Endothelial cell of umbilical vein (primary cell): Measurements from ENCODE around the gene PSME3. TPM values are rescaled to one million over a fixed set of nuclear protein-coding genes. Genes with fewer than 3 reads are reported as not detected.
A peak's percentile ranks its signal among the peaks of the same experiment; 100 is the strongest.

Experiments used
- BruUV-seq: library from RNA; stranded (reverse); fragments of 400-500 nt; replicated peaks from 2 replicates; lab custom pipeline; 2021; lab: Mats Ljungman, UMichigan
- CTCF ChIA-PET: fragments of 300-600, 350-600 bp; sonication (Branson Sonifier 250); formaldehyde crosslinking; loops from one replicate; lab custom pipeline; 2021; ENCODE audit warnings: antibody characterized with exemption, inconsistent platforms; lab: Charles Lee
- POLR2A ChIA-PET: fragments of 300-600, 350-600 bp; sonication (Branson Sonifier 250); formaldehyde crosslinking; loops from one replicate; lab custom pipeline; 2021; ENCODE audit warnings: antibody characterized with exemption, inconsistent platforms; lab: Charles Lee
- DNase-seq: peaks from one replicate; pipeline ENCODE4 v3.0.0-alpha.2; 2011; ENCODE audit warnings: low read depth, low spot score
- FAIRE-seq: peaks from 2 replicates; lab custom pipeline; 2011; peaks lifted over from hg19 to GRCh38; lab: Jason Lieb, UNC
- H2AFZ ChIP-seq: 2 replicates; pipeline ENCODE4 v1.6.0; 2012; ENCODE audit warnings: low read depth, low read length, control low read depth, inconsistent platforms
- H3K27ac ChIP-seq: 2 replicates; pipeline ENCODE4 v1.5.1; 2011; ENCODE audit warnings: low read depth, mild to moderate bottlenecking, control low read depth, low read length, moderate library complexity; ENCODE audit not compliant: insufficient read depth
- H3K27me3 ChIP-seq, 2 experiments: 2 replicates each; pipeline versions ENCODE4 v1.6.0 to v1.6.1; 2011; ENCODE audit warnings: low read length in 2 of 2, mixed read lengths in 1 of 2; ENCODE audit not compliant: control insufficient read depth in 2 of 2, insufficient read depth in 2 of 2
- H3K36me3 ChIP-seq, 2 experiments: 2 replicates in 1 of 2; 3 replicates in 1 of 2; pipeline ENCODE4 v1.5.1; 2011; ENCODE audit warnings: low read length in 2 of 2, mild to moderate bottlenecking in 1 of 2, moderate library complexity in 1 of 2; ENCODE audit not compliant: control insufficient read depth in 2 of 2, insufficient read depth in 2 of 2; ENCODE audit errors: extremely low read depth in 1 of 2
- H3K4me1 ChIP-seq: 3 replicates; pipeline ENCODE4 v1.5.1; 2011; ENCODE audit warnings: mild to moderate bottlenecking, low read length; ENCODE audit not compliant: control insufficient read depth, insufficient read depth; ENCODE audit errors: extremely low read depth
- H3K4me2 ChIP-seq: 2 replicates; pipeline ENCODE4 v1.6.1; 2011; ENCODE audit warnings: low read length, control low read depth, mixed read lengths; ENCODE audit not compliant: insufficient read depth
- H3K4me3 ChIP-seq, 3 experiments: fragments of 200-600 bp in 1 of 3; sonication (generic), shearing (Covaris generic) in 1 of 3; replicated peaks in 1 of 3; 2 replicates each; pipeline ENCODE4 v1.5.1; 2011 to 2016; ENCODE audit warnings: control low read depth in 3 of 3, low read length in 3 of 3, mild to moderate bottlenecking in 2 of 3, inconsistent platforms in 1 of 3, low read depth in 1 of 3, moderate library complexity in 1 of 3; ENCODE audit not compliant: insufficient read depth in 1 of 3
- H3K79me2 ChIP-seq: 2 replicates; pipeline ENCODE4 v1.6.0; 2012; ENCODE audit warnings: low read length, inconsistent platforms; ENCODE audit not compliant: control insufficient read depth, insufficient read depth
- H3K9ac ChIP-seq: replicated peaks from 2 replicates; pipeline ENCODE3; 2011; ENCODE audit warnings: low read length, control low read depth; ENCODE audit not compliant: insufficient read depth; ENCODE audit errors: extremely low read depth
- H3K9me1 ChIP-seq: replicated peaks from 3 replicates; pipeline ENCODE4 v1.6.0; 2011; ENCODE audit warnings: mild to moderate bottlenecking, low read length; ENCODE audit not compliant: control insufficient read depth, insufficient read depth; ENCODE audit errors: extremely low read depth
- H3K9me3 ChIP-seq: replicated peaks from 2 replicates; pipeline ENCODE4 v1.5.1; 2012; ENCODE audit warnings: low read length, inconsistent platforms; ENCODE audit not compliant: control insufficient read depth, insufficient read depth
- H4K20me1 ChIP-seq: replicated peaks from 2 replicates; pipeline ENCODE3; 2011; ENCODE audit warnings: mild to moderate bottlenecking, low read length; ENCODE audit not compliant: control insufficient read depth, insufficient read depth; ENCODE audit errors: extremely low read depth
- CTCF ChIP-seq, 2 donors: IDR thresholded peaks; 1 replicate in 1 of 2; 2 replicates in 1 of 2; pipeline ENCODE4 v1.5.1; 2011; ENCODE audit warnings: low read length in 2 of 2, mild to moderate bottlenecking in 2 of 2, moderate library complexity in 2 of 2, control low read depth in 1 of 2, inconsistent platforms in 1 of 2, low read depth in 1 of 2; ENCODE audit not compliant: insufficient read depth in 1 of 2; ENCODE audit errors: extremely low read depth in 1 of 2
- EZH2 ChIP-seq: IDR thresholded peaks from 2 replicates; pipeline ENCODE4 v1.6.1; 2012; ENCODE audit warnings: borderline replicate concordance, low read depth, mild to moderate bottlenecking, moderate library complexity, low read length, inconsistent platforms; ENCODE audit not compliant: severe bottlenecking
- FOS ChIP-seq: IDR thresholded peaks from 2 replicates; pipeline ENCODE4 v1.6.1; 2011; ENCODE audit warnings: mild to moderate bottlenecking, low read length, moderate library complexity, borderline replicate concordance; ENCODE audit not compliant: insufficient read depth
- GATA2 ChIP-seq: IDR thresholded peaks from 2 replicates; pipeline ENCODE4 v1.7.0; 2011; ENCODE audit warnings: low read depth, mild to moderate bottlenecking, moderate library complexity, mixed read lengths, low read length; ENCODE audit not compliant: insufficient read length, insufficient read depth
- JUN ChIP-seq: IDR thresholded peaks from 2 replicates; pipeline ENCODE4 v1.6.1; 2011; ENCODE audit warnings: borderline replicate concordance, low read depth; ENCODE audit not compliant: insufficient read length, insufficient read depth
- MAX ChIP-seq: IDR thresholded peaks from 2 replicates; pipeline ENCODE4 v1.6.1; 2011; ENCODE audit not compliant: insufficient read depth, insufficient read length
- MYC ChIP-seq: IDR thresholded peaks from one replicate; pipeline ENCODE4 v1.6.1; 2011; ENCODE audit warnings: mild to moderate bottlenecking, low read depth, low read length
- POLR2A ChIP-seq: IDR thresholded peaks from 2 replicates; pipeline ENCODE4 v1.6.1; 2012; ENCODE audit warnings: low read depth, mild to moderate bottlenecking, control low read depth, low read length
- POLR2AphosphoS5 ChIP-seq: IDR thresholded peaks from 2 replicates; pipeline ENCODE4 v1.6.1; 2012; ENCODE audit warnings: low read depth, mild to moderate bottlenecking, control low read depth, low read length, moderate library complexity; ENCODE audit not compliant: insufficient read depth
- dilution Hi-C: fragments of 300-500 bp; cut with MboI; formaldehyde crosslinking; loops from one replicate; pipeline ENCODE4 v1.15.0; 2019; ENCODE audit warnings: low sequenced_read_pairs; ENCODE audit not compliant: extremely low pct_ligation_motif_present
- intact Hi-C: fragments of 100-400 bp; cut with micrococcal nuclease; formaldehyde crosslinking; loops from one replicate; pipeline ENCODE4 v1.10.0; 2022
- polyA plus RNA-seq, 4 experiments: library from polyadenylated mRNA; depleted of rRNA in 3 of 4; stranded (reverse) in 3 of 4; unstranded in 1 of 4; fragments of >200 nt; gene quantifications; 2 replicates each; pipeline versions ENCODE4 v1.2.1 to v1.2.3, GENCODE V29; 2011 to 2012; ENCODE audit warnings: missing spikeins in 1 of 4
- total RNA-seq: library from RNA; stranded (reverse); gene quantifications from 2 replicates; pipeline ENCODE4 v1.2.3, GENCODE V29; 2021

PSME3 gene
- total and polyA plus RNA-seq, 2 donors (not counting 3 experiments of a cell fraction or from before 2014, with no cell fraction given) = 98.4 to 126 TPM

- no peak for DNase-seq
- Histone ChIP-seq H2AFZ (peak overlapping the region; percentile 56), H3K4me3 (peak overlapping the region; percentile 16 to 76 (median 71)), H3K27ac (no peak overlapping the region), H3K9ac (peak overlapping the region; percentile 64), H3K79me2 (no peaks in the 10 kb centered on the region), H3K9me3 (no peaks in the 10 kb centered on the region), H3K27me3 (no peaks in the 10 kb centered on the region), H4K20me1 (no peaks in the 10 kb centered on the region), H3K9me1 (no peaks in the 10 kb centered on the region), H3K4me1 (peaks cover 11% of the 10 kb centered on the region), H3K36me3 (peaks cover 0 to 2% of the 10 kb centered on the region in 2 experiments), H3K4me2 (peak overlapping the region; percentile 77)
- BruUV-seq = no TSS peak
- intact Hi-C loops (loop anchor here (1.0 to 2.0 kb wide), 3 partner anchors 24 to 53 kb away; partner anchors contain the start of genes EZH1 and PSME3), dilution Hi-C loops (no loop called here)
- FAIRE-seq = peak; percentile 60
- CTCF ChIA-PET = interaction anchor here (0.7 to 3.2 kb wide), 5 partner anchors 22 to 38 kb away, joined by 3 to 14 read pairs (median 10); partner anchors contain the start of genes BECN1 and VPS25
- no peak for TF ChIP-seq POLR2AphosphoS5
- TF ChIP-seq JUN = no peak
- TF ChIP-seq GATA2 = no peak
- TF ChIP-seq FOS = no peak
- no peak for TF ChIP-seq MYC
- no peak for TF ChIP-seq POLR2A
- TF ChIP-seq EZH2 = no peak
- TF ChIP-seq CTCF (IDR thresholded peaks at IDR 0.05; ENCODE audit: extremely low read depth in 1 of 2, insufficient read depth in 1 of 2, low read depth in 1 of 2, low read length in 2 of 2) = no peak
- TF ChIP-seq MAX = no peak
- POLR2A ChIA-PET = interaction anchor here (1.0 kb wide), 1 partner anchor 26 kb away, joined by 3 read pairs; the partner anchor contains the start of gene BECN1
Measured at GRCh38 chr17:42798011-42798382, 35.2 kb upstream of the PSME3 start.
